ENCODE results near the gene SYTL2. TPM values are rescaled to one million over a fixed set of nuclear protein-coding genes. Genes with fewer than 3 reads are reported as not detected.

SYTL2 gene
- total and polyA plus RNA-seq, 4 donors: 2.6 to 27.4 (median 4.4) TPM

DNA sequence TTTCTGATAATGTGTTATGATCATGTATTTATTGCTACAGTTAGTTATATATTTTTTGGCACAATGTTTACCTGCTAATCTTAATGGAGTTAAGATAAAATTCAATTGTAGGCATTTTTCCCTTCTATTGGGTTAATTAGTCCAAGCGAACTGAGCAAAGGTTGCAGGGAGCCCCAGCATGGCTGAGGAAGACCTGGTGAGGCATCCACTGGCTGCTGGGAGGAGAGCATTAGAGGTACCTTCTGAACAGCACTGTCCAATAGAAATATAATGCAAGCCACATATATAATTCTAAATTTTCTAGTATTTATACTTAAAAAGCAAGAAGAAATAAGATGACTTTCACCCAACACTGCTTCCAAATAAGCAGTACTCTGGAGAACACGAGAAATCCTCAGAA lies 163.9 kb downstream of the SYTL2 start:
- peaks cover 0 to 6% (median 0%) of the 10 kb centered on the region in 4 donors for H3K36me3 ChIP-seq (ENCODE audit: control insufficient read depth in 4 of 4, insufficient read depth in 3 of 4, low read depth in 1 of 4, low read length in 3 of 4)
- H3K4me1 ChIP-seq (ENCODE audit: control insufficient read depth in 4 of 4, insufficient read depth in 4 of 4, low read length in 3 of 4): peaks cover 7 to 18% (median 10%) of the 10 kb centered on the region in 4 donors
- 38% methylated on average over 2 of the region's 2 CpGs for WGBS
- peak overlapping the region in 1 of 2 donors; percentile 85 for H3K9ac ChIP-seq (ENCODE audit: low read depth in 1 of 2, low read length in 2 of 2)
- TF ChIP-seq JUND (IDR thresholded peaks at IDR 0.05) (no peak), RAD21 (IDR thresholded peaks at IDR 0.05) (no peak), SP1 (IDR thresholded peaks at IDR 0.05) (no peak), HNF4G (IDR thresholded peaks at IDR 0.05) (no peak), GABPA (IDR thresholded peaks at IDR 0.05 in 1 of 2, conservative IDR thresholded peaks at IDR 0.05 in 1 of 2) (no peak), HNF4A (conservative IDR thresholded peaks at IDR 0.05) (no peak), EGR1 (IDR thresholded peaks at IDR 0.05; ENCODE audit: low read depth in 2 of 2) (no peak), NR2F2 (IDR thresholded peaks at IDR 0.05) (no peak)
- TF ChIP-seq, protein P1, sequence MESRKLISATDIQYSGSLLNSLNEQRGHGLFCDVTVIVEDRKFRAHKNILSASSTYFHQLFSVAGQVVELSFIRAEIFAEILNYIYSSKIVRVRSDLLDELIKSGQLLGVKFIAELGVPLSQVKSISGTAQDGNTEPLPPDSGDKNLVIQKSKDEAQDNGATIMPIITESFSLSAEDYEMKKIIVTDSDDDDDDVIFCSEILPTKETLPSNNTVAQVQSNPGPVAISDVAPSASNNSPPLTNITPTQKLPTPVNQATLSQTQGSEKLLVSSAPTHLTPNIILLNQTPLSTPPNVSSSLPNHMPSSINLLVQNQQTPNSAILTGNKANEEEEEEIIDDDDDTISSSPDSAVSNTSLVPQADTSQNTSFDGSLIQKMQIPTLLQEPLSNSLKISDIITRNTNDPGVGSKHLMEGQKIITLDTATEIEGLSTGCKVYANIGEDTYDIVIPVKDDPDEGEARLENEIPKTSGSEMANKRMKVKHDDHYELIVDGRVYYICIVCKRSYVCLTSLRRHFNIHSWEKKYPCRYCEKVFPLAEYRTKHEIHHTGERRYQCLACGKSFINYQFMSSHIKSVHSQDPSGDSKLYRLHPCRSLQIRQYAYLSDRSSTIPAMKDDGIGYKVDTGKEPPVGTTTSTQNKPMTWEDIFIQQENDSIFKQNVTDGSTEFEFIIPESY (IDR thresholded peaks at IDR 0.05): no peak
- TF ChIP-seq, protein P2, sequence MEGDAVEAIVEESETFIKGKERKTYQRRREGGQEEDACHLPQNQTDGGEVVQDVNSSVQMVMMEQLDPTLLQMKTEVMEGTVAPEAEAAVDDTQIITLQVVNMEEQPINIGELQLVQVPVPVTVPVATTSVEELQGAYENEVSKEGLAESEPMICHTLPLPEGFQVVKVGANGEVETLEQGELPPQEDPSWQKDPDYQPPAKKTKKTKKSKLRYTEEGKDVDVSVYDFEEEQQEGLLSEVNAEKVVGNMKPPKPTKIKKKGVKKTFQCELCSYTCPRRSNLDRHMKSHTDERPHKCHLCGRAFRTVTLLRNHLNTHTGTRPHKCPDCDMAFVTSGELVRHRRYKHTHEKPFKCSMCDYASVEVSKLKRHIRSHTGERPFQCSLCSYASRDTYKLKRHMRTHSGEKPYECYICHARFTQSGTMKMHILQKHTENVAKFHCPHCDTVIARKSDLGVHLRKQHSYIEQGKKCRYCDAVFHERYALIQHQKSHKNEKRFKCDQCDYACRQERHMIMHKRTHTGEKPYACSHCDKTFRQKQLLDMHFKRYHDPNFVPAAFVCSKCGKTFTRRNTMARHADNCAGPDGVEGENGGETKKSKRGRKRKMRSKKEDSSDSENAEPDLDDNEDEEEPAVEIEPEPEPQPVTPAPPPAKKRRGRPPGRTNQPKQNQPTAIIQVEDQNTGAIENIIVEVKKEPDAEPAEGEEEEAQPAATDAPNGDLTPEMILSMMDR (IDR thresholded peaks at IDR 0.05; ENCODE audit: low read depth, low read length, missing input control): no peak
- TF ChIP-seq, protein P3, sequence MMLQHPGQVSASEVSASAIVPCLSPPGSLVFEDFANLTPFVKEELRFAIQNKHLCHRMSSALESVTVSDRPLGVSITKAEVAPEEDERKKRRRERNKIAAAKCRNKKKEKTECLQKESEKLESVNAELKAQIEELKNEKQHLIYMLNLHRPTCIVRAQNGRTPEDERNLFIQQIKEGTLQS (IDR thresholded peaks at IDR 0.05): no peak
- TF ChIP-seq, protein P4, sequence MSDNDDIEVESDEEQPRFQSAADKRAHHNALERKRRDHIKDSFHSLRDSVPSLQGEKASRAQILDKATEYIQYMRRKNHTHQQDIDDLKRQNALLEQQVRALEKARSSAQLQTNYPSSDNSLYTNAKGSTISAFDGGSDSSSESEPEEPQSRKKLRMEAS (IDR thresholded peaks at IDR 0.05): no peak
- H3K27me3 ChIP-seq (ENCODE audit: control insufficient read depth in 4 of 4, insufficient read depth in 4 of 4, low read length in 3 of 4): peaks cover 0 to 4% (median 0%) of the 10 kb centered on the region in 4 donors
- peak overlapping the region; percentile 62 to 90 (median 90) for H3K4me3 ChIP-seq (ENCODE audit: low read depth in 1 of 3, low read length in 3 of 3)
- peak overlapping the region; percentile 64 to 83 for H3K27ac ChIP-seq (ENCODE audit: low read depth in 1 of 2, low read length in 2 of 2)
- no peak for DNase-seq (ENCODE audit: low spot score)
- no peaks in the 10 kb centered on the region for H3K9me3 ChIP-seq (ENCODE audit: control insufficient read depth in 4 of 4, low read length in 3 of 4)

Other genes starting within 250 kb of the SYTL2 start
- 1 to 10 TPM in 1 of 2 donors, under 1 TPM in 1; 0.37 to 5.5 TPM for gene DLG2, start 183.8 kb downstream of the SYTL2 start, total RNA-seq
- gene DLG2, start 183.8 kb downstream of the SYTL2 start, polyA plus RNA-seq: under 1 TPM; 0.30 to 0.99 TPM
- gene TMEM126B, start 182.5 kb downstream of the SYTL2 start, total RNA-seq: 10 to 100 TPM; 20.0 to 28.1 TPM
- 10 to 100 TPM; 25.7 to 32.3 TPM for gene TMEM126B, start 182.5 kb downstream of the SYTL2 start, polyA plus RNA-seq
- gene TMEM126A, start 163.2 kb downstream of the SYTL2 start, total RNA-seq: 10 to 100 TPM in 1 of 2 donors, 1 to 10 TPM in 1; 9.3 to 21.0 TPM
- gene TMEM126A, start 163.2 kb downstream of the SYTL2 start, polyA plus RNA-seq: 10 to 100 TPM; 25.6 to 39.1 TPM
- gene CREBZF, start 146.0 kb downstream of the SYTL2 start, total RNA-seq: 10 to 100 TPM; 28.2 to 50.0 TPM
- 10 to 100 TPM; 12.1 to 12.3 TPM for gene CREBZF, start 146.0 kb downstream of the SYTL2 start, polyA plus RNA-seq
- gene CCDC89, start 124.9 kb downstream of the SYTL2 start, total RNA-seq: 1 to 10 TPM in 1 of 2 donors, under 1 TPM in 1; 0.28 to 1.0 TPM
- under 1 TPM in 1 of 2 donors, not detected in 1; 0.17 TPM for gene CCDC89, start 124.9 kb downstream of the SYTL2 start, polyA plus RNA-seq
- gene CCDC83, start 44.2 kb upstream of the SYTL2 start, total RNA-seq: not detected
- gene CCDC83, start 44.2 kb upstream of the SYTL2 start, polyA plus RNA-seq: not detected

All from liver (tissue), 9 donors.